D721Med (cell line): ENCODE data around the gene METTL27.
"Not testable (repeated sequence)": the region's sequence is repeated elsewhere in the genome, so short reads cannot be mapped to it uniquely, and the experiment has no call there.

Experiments used
- DNase-seq: peaks from one replicate; pipeline ENCODE4 v3.0.0; 2011; ENCODE audit warnings: low spot score; ENCODE audit not compliant: insufficient read length
- FAIRE-seq: peaks from 2 replicates; lab custom pipeline; 2011; peaks lifted over from hg19 to GRCh38; lab: Jason Lieb, UNC
- TF ChIP-seq, protein P1 (sequence below): IDR thresholded peaks from 2 replicates; pipeline ENCODE4 v1.5.1; 2012; ENCODE audit warnings: mild to moderate bottlenecking, control low read depth; ENCODE audit not compliant: insufficient read depth; ENCODE audit errors: missing control alignments

Gene METTL27

GRCh38 chr7:73789051-73789450 is 53.3 kb downstream of the METTL27 start:
- FAIRE-seq (no peak), DNase-seq (no peak)
- TF ChIP-seq, protein P1, sequence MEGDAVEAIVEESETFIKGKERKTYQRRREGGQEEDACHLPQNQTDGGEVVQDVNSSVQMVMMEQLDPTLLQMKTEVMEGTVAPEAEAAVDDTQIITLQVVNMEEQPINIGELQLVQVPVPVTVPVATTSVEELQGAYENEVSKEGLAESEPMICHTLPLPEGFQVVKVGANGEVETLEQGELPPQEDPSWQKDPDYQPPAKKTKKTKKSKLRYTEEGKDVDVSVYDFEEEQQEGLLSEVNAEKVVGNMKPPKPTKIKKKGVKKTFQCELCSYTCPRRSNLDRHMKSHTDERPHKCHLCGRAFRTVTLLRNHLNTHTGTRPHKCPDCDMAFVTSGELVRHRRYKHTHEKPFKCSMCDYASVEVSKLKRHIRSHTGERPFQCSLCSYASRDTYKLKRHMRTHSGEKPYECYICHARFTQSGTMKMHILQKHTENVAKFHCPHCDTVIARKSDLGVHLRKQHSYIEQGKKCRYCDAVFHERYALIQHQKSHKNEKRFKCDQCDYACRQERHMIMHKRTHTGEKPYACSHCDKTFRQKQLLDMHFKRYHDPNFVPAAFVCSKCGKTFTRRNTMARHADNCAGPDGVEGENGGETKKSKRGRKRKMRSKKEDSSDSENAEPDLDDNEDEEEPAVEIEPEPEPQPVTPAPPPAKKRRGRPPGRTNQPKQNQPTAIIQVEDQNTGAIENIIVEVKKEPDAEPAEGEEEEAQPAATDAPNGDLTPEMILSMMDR: no peak

DNA sequence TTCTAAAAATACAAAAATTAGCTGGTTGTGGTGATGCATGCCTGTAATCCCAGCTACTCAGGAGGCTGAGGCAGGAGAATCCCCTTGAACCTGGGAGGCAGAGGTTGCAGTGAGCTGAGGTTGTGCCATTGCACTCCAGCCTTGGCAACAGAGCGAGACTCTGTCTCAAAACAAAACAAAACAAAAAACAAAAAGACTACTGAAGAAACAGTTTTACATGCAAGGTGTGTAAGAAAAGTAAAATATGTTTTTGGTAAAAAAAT is 54.6 kb downstream of the METTL27 start:
- FAIRE-seq: not testable (repeated sequence)

GRCh38 chr7:73786588-73786987 is 55.7 kb downstream of the METTL27 start:
- FAIRE-seq: no peak
- TF ChIP-seq, protein P1: no peak
- DNase-seq: no peak

More for the DNA sequence above, 54.6 kb downstream of the METTL27 start:
- not testable (repeated sequence) for DNase-seq
